GM18870 (cell line): ENCODE data around the gene TIGD6.
"Not testable (repeated sequence)": the region's sequence is repeated elsewhere in the genome, so short reads cannot be mapped to it uniquely, and the experiment has no call there.

Experiments
- ATAC-seq: cut with Tn5 transposase; IDR thresholded peaks from one replicate; pipeline ENCODE4 v1.9.1; 2021; ENCODE audit warnings: moderate library complexity; ENCODE audit not compliant: unreplicated experiment

TIGD6 gene

DNA sequence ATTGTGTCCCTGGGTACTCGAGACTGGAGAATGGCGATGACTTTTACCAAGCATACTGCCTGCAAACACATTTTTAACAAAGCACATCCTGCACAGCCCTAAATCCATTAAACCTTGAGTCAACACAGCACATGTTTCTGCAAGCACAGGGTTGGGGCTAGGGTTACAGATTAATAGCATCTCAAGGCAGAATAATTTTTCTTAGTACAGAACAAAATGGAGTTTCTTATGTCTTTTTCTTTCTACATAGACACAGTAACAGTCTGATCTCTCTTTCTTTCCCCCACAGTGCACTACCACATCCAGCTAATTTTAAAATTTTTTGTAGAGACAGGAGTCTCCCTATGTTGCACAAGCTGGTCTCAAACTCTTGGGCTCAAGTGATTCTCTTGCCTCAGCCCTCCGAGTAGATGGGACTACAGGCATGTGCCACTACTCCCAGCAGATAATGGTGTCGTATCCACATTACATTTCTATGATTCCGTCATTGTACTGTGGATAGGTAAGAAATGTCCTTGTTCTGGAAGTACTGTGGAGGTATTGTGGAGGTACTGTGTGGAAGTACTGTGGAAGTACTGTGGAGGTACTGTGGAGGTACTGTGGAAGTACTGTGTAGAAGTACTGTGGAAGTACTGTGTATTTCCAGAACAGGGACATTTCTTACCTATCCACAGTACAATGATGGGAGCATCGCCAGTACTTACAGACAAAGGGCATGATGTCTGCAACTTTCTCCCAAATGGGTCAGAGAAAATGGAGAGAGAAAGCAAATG lies 57.1 kb downstream of the TIGD6 start:
- not testable (repeated sequence) for ATAC-seq
